GM21619 (cell line): ENCODE results near the gene IGF2BP2.
"Not testable (repeated sequence)": the region's sequence is repeated elsewhere in the genome, so short reads cannot be mapped to it uniquely, and the experiment has no call there.

Experiments used
- ATAC-seq: cut with Tn5 transposase; IDR thresholded peaks from one replicate; pipeline ENCODE4 v1.9.1; 2021; ENCODE audit not compliant: unreplicated experiment

IGF2BP2 gene

DNA sequence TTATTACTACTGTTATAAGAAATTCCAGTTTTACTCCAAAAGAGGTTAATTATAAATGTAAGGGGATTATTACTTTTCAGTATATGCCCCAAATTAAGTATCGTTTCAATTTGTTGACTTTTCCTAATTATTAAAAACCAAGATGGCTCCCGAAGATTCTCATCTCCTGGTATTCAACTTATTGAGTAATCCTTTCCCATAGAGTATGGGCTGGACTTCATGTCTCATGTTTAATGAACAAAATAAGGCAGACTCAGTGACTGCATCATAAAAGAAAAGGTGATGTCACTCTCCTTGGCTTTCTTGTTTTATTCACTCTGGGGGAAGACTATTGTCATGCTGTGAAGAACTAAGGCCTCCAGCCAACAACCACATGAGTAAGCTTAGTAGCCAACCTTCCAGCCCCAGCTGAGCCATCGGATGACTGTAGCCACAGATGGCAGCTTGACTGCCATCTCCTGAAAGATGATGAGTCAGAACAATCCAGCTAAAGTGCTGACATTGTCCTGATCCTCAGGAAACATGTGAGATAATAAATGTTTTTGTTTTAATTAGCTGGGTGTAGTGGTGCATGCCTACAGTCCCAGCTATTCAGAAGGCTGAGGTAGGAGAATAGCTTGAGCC, 17.3 kb downstream of the IGF2BP2 start:
- ATAC-seq, result no peak

DNA sequence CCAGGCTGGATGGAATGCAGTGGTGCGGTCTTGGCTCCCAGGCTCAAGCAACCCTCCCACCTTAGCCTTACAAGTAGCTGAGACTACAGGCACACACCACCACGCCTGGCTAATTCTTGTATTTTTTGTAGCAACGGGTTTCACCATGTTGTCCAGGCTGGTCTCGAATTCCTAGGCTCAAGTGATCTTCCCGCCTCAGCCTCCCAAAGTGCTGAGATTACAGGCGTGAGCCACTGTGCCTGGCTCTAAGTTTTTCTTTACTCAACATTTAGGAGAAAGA, 26.1 kb downstream of the IGF2BP2 start:
- ATAC-seq, result not testable (repeated sequence)

DNA sequence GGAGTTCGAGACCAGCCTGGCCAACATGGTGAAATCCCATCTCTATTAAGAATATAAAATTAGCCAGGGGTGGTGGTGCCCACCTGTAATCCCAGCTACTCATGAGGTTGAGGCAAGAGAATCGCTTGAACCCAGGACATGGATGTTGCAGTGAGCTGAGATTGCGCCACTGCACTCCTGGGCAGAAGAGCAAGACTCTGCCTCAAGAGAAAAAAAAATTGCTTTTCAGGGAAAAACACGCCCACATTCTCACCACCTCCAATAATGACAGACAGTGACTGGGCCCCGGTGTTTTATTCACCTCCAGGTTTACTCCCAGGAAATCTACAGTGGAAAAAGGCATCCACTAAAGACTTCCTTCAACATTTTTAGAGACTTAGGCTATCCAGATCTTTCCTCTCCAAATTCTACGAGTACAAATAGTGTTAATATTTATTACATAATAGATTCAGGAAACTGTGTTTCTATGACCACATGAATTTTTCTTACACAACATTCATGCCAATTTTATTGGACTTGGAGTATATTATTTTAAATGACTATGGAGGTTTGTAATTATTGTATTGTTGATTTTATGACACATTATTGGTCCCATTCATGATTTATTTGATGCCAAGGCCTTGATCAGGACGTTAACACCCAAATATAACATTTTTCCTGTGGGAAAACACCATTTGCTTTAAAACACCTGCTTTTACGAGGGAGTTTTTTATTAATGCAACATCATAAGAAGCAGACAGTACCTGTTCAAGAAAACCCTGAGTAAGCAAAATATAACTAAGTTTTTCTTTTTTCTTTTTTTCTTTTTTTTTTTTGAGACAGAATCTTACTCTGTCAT, 26.6 kb downstream of the IGF2BP2 start:
- ATAC-seq, result no peak

DNA sequence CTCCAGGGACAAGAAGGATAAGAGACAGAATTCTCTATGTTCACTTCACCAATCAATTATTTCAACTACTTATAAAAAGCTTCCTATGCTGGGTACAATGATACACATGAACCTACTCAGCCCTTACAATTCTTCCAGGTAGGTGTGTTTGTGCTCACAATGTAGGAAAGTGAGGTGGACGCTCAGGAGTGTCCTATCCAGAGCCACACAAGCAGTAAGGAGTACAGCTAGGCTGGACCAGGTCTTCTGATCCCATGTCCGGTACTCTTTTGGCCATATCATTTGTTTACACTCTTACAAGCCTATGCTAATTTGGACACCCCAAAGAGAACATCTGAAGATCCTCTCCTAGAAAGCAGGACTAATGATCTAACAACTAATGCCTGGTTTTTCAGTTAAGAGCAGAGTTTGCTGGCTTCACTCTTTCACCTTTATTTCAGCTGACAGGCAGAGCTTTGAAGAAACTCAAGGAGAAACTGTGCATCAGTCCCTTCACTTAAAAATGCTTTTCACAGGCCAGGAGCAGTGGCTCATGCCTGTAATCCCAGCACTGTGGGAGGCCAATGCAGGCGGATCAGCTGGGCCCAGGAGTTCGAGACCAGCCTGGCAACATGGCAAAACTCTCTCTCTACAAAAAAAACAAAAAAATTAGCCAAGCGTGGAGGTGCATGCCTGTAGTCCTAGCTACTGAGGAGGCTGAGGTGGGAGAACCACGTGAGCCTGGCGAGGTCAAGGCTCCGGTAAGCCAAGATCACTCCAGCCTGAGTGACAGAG, 27.5 kb downstream of the IGF2BP2 start:
- ATAC-seq, result no peak

DNA sequence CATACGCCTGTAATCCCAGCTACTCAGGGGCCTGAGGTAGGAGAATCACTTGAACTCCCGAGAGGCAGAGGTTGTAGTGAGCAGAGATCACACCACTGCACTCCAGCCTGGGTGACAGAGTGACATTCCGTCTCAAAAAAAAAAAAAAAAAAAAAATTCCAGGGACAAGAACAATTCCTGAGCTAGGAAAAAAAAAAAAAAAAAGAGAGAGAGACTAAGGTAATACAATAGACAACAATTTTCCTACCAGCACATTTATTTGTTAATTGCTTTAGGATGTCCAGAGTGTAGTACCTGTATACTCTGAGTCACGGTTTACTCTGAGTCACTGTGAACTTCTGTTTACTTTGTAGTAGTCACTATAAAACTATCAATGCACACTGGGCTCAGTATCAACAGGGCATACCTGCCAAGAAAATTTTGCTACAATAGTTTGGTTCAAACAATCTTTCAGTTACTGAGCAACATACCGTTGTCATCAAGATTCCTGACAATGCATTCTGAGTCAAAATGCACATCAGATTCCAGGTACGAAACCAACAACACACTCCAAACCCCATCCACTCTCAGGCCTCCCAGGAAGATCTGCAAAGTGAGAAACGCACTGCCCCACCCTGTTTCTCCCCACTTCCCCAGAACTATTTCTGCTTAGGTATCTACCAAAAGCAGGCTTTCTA, 28.3 kb downstream of the IGF2BP2 start:
- ATAC-seq, result no peak

DNA sequence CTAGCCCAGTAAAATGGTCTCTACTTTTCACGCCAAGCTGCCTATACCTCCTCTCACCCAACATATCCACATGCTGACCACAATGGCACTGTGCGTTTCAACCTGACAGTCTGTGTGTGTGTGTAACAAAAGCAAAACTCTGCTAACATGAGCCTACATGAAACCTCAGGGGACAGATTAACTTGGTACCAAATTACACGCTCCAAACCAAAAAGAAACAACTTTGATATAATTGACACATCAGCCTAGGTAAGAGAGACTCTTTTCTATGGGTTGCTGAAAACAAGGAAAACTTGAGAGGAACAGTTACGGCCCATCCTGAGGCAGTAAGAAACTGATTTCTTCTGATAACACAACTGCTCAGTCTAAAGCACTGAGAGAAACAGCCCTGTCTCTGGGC, 31.5 kb downstream of the IGF2BP2 start:
- no peak for ATAC-seq

DNA sequence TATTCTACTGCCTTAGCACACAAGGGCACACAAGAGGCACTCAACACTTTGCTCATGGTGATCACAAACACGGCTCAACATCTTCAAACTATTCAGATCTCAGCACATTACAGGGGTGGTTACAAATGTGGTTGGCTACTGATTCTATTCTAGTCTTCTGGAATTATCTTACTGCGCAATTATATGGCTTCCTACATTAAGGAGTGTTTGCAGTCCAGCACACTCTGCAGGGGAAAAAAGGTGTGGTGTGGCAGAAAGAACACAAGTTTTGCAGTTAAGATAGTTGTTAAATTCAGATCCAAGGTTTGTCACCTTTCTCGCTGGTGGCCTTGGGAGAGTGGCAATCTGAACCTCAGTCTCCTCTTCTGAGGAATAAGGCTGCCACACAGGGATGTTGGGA, 31.9 kb downstream of the IGF2BP2 start:
- ATAC-seq, result no peak

DNA sequence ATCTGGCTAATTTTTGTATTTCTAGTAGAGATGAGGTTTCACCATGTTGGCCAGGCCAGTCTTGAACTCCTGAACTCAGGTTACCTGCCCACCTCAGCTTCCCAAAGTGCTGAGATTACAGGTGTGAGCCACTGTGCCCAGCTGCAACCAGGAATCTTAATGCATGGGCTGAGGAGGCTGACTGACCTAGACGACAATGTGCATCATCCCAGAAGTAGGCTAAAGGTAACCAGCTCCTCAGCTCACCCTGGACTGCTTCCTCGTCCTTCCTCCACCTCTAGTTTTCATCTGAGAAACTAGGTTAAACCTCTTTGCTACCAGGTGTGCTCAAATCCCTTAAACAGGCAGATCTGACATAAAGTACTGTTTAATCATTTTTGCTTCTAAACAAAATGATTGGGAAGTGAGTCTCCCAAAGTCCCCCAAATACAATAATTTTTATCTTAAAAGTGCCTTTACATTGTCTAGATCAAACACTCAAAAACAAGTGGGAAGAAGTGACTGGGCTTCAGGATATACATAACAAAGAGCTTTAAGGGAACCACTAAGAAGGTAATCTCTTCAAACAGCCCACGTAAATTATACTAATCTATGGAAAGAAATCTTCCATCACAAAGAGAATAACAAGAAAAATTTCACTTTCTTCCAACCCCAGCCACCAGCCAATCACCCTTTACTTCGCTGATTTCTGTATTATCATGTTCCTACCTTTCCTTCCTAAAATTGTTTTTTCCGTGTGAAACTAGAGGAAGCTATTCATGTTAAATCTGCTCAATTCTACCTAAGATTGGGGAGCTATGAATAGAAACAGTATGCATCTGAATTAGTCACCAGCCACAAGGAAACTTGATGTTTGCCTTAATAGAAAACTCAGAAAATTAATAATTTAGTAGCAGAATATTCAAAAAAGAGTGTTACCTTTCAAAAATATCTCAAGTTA, 34.7 kb downstream of the IGF2BP2 start:
- ATAC-seq, result no peak

DNA sequence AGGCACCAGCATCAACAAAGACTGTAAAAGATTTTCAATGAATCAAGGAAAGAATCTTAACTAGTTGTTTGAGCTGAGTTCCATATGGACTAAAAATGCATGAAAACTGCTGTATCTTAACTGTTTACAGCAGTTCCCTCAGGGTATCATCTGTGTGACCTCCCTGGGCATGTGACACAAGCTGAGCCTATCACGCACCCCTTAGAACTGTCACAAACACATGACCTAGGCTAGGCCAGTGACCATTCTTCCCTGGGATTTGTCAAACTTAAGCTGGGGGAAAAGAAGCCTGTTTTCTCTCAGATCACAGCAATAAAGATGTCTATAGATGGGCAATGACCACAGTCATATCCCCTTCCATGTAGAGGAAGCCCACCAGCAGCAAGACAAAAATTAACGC, 35.7 kb downstream of the IGF2BP2 start:
- no peak for ATAC-seq

DNA sequence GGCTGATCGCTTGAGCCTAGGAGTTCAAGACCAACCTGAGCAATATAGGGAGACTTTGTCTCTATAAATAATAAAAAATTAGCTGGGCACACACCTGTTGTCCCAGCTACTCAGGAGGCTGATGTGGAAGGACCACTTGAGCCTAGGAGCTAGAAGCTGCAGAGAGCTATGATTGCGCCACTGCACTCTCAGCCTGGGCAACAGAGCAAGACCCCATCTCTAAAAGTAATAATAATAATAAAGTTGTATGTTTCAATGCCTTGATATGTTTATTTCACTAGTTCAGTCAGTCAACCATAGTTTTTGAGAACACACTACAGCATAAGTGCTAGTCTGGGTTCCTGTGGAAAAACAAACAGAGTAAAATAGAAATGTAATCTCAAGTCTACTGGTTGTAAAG, 36.5 kb downstream of the IGF2BP2 start:
- ATAC-seq, result no peak

DNA sequence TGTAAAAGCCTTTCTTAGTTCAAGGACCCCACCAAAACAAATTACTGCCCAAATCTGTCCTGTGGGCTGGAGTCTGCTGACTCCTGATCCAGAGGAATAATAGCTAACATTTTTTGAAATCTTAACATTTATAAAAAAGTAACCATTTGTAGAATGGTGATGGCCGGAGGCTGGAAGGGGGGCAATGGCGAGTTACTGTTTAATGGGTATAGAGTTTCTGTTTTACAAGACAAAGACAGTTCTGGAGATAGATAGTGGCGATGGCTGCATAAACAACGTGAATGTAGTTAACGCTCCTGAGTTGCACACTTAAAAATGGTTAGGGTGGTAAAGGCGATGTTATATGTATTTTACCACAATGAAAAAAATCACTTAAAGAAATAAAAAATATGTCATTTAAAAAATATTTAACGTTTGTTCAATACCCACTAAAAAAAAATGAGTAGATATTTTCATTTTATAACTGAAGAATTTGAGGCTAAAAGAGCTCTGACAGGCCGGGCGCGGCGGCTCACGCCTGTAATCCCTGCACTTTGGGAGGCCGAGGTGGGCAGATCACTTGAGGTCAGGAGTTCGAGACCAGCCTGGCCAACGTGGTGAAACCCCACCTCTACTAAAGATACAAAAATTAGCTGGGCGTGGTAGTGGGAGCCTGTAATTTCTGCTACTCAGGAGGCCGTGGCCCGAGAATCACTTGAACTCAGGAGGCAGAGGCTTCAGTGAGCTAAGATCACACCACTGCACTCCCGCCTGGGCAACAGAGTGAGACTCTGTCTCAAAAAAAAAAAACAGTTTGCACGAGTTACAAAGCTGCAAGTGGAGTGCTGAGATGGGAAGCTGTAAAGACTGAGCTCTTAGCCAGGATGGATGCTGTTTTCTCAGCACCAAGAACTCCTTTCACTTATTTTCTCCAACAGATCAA, 37.6 kb downstream of the IGF2BP2 start:
- no peak for ATAC-seq

DNA sequence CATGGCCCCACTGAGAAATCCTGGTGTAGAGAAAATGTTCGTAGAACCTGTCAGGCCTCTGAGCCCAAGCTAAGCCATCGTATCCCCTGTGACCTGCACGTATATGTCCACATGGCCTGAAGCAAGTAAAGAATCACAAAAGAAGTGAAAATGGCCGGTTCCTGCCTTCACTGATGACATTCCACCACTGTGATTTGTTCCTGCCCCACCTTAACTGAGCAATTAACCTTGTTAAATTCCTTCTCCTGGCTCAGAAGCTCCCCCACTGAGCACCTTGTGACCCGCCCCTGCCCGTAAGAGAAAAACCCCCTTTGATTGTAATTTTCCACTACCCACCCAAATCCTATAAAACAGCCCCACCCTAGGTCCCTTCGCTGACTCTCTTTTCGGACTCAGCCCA, 38.6 kb downstream of the IGF2BP2 start:
- ATAC-seq, result not testable (repeated sequence)

DNA sequence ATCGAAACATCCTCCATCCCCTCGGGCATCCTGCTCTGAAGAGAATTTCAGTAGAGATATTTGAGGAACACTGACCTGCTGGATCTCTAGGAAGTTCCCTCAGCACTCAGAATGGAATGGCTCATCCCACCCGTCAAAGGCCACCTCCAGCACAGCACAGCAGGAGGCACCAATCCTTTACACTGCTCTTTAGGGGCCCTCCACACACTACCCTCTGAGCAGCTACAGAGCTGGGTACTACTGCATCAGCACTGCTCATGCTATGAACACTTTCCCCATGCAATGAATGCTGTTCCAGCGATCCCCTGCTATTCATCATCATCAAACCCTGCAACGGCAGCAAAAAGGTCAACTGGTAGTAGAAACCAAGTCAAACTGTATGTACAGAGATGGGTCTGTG, 40.5 kb downstream of the IGF2BP2 start:
- ATAC-seq, result no peak

DNA sequence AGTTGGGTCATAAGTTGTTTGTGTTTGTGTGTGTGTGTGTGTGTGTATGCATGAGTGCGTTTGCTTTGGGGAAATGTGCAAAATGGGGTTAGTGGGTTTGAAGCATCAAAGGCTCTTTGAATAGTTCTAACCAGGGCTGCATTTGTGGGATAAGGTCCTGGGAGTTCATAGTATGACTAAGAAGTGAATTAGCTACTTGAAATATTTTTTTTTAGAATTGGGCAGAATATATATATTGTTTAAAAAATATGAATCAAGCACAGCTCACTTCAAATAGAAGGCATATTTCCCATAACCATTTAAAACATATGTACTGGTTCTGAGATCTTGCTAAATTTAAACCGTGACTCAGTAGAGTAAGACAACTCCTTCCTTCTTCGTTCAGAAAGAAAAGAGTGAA, 43.1 kb downstream of the IGF2BP2 start:
- ATAC-seq, result no peak

DNA sequence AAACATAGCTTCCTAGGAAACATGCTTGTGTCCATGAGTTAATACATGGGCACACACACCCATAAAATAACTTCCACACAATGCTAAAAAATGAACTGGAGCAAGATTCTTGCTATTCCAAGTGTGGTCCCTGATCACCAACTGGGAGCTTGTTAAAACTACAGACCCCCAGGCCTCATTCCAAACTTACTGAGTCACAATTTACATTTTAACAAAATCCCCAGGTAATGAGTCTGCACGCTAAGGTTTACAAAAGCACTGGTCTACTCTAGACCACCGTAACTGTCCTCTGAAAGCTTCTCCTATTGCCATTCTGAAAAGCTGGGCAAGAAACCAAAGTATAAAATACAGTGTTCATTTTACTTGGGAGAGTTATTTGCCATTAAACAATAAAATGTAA, 45.4 kb downstream of the IGF2BP2 start:
- no peak for ATAC-seq

DNA sequence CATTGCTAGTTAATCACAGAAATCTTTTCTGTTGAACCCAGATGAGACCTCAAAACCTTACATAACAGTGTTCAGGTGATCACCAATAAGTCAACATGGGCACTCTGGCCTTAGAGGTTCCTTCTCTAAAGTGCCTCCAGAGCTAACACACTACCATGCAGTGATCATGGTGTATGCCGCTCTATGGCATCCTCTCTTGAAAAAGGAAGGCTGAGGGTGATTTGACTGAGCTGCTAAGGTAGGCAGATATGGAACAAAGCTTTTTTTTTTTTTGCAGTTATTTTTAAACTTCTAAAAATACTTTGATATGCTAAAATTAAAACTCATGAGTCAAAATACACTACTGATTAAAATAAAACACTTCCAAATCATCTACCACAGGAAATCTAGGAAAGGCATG, 46.0 kb downstream of the IGF2BP2 start:
- ATAC-seq, result no peak

DNA sequence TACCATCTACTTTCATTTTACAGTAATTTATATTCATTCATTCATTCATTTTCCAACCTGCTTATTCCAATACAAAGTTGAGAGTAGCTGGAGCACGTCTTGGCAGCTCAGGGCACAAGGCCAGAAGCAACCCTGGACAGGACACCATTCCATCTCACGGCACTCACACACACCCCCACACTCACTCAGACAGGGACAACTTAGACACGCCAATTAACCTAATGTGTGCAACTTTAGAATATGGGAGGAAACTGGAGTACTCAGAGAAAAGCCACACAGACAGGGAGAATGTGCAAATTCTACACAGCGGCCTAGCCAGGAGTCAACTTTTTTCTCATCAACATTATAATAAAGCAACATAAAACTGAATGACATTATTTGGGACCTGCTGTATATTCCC, 46.7 kb downstream of the IGF2BP2 start:
- ATAC-seq, result no peak

DNA sequence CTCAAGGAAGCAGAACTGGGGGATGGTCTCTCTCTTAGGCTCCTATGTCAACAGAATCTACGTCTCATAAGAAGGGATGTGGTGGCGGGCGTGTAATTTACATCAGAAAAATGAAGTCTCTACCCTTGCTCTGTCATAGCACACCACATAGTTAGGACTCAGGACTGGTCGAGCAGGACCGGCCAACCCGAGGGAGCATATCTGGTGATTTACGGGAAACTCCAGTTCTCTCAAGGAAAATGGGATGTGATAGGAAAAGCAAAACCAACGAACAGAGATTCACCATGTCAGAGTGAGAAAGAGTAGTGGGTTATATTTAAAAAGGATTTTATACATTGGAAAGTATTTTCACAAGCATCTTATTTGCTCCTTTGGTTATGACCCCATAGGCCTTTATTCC, 54.7 kb downstream of the IGF2BP2 start:
- no peak for ATAC-seq

DNA sequence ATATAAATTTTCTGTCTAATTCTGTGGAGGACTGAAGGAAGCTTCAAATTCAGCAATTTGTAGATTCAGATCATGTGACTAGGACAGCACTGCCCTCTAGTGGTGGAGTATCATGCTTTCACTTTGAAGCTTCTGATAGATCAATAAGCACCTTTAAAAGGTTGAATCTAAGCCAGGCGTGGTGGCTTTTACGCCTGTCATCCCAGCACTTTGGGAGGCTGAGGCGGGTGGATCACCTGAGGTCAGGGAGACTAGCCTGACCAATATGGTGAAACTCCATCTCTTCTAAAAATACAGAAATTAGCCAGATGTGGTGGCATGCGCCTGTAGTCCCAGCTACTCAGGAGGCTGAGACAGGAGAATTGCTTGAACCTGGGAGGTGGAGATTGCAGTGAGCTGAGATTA, 56.3 kb downstream of the IGF2BP2 start:
- ATAC-seq, result not testable (repeated sequence)
